ENCODE measurements around the gene ZNF672. TPM values are rescaled to one million over a fixed set of nuclear protein-coding genes. Genes with fewer than 3 reads are reported as not detected.

ZNF672 gene
- total and polyA plus RNA-seq, 2 experiments from 2014 or later: 19.0 to 30.7 TPM

DNA sequence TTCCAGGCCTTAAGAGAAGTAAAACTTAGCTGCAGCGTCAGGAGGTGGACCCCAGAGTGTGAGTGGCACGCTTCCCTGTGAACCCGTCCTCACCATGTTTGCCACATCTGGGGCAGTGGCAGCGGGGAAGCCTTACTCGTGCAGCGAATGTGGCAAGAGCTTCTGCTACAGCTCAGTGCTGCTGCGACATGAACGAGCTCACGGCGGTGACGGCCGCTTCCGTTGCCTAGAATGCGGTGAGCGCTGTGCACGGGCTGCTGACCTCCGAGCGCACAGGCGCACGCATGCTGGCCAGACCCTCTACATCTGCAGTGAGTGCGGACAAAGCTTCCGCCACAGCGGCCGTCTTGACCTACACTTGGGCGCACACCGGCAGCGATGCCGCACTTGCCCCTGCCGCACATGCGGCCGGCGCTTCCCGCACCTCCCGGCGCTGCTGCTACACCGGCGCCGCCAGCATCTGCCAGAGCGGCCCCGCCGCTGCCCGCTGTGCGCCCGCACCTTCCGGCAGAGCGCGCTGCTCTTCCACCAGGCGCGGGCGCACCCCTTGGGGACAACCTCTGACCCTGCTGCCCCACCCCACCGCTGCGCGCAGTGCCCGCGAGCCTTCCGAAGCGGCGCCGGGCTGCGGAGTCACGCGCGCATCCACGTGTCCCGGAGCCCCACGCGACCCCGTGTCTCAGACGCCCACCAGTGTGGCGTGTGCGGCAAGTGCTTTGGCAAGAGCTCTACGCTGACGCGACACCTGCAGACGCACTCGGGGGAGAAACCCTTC lies 9.3 kb downstream of the ZNF672 start:
- WGBS (ENCODE audit: low lambda C conversion rate, missing lambda C conversion rate): 99% methylated on average over 54 of the region's 76 CpGs
- Histone ChIP-seq H3K4me3 (no peak overlapping the region), H4K20me1 (ENCODE audit: insufficient read depth, poor library complexity, severe bottlenecking) (peaks cover 5% of the 10 kb centered on the region), H3K36me3 (replicated peaks; ENCODE audit: insufficient read depth, low read depth) (no peaks in the 10 kb centered on the region), H3K27ac (no peak overlapping the region), H3K9me2 (replicated peaks; ENCODE audit: insufficient read depth) (no peaks in the 10 kb centered on the region), H3K4me1 (ENCODE audit: insufficient read depth) (no peaks in the 10 kb centered on the region), H3K79me2 (peaks cover 19% of the 10 kb centered on the region), H3K4me2 (no peak overlapping the region), H2AFZ (no peak overlapping the region), H3K9me3 (ENCODE audit: low read depth) (no peaks in the 10 kb centered on the region), H3K27me3 (no peaks in the 10 kb centered on the region)
- TF ChIP-seq, protein P1, sequence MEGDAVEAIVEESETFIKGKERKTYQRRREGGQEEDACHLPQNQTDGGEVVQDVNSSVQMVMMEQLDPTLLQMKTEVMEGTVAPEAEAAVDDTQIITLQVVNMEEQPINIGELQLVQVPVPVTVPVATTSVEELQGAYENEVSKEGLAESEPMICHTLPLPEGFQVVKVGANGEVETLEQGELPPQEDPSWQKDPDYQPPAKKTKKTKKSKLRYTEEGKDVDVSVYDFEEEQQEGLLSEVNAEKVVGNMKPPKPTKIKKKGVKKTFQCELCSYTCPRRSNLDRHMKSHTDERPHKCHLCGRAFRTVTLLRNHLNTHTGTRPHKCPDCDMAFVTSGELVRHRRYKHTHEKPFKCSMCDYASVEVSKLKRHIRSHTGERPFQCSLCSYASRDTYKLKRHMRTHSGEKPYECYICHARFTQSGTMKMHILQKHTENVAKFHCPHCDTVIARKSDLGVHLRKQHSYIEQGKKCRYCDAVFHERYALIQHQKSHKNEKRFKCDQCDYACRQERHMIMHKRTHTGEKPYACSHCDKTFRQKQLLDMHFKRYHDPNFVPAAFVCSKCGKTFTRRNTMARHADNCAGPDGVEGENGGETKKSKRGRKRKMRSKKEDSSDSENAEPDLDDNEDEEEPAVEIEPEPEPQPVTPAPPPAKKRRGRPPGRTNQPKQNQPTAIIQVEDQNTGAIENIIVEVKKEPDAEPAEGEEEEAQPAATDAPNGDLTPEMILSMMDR (IDR thresholded peaks at IDR 0.05; ENCODE audit: poor library complexity): no peak
- no peak for TF ChIP-seq EZH2 (IDR thresholded peaks at IDR 0.05; ENCODE audit: borderline replicate concordance)
- no peak for TF ChIP-seq EZH2phosphoT487 (IDR thresholded peaks at IDR 0.05; ENCODE audit: low read depth, severe bottlenecking, unreplicated experiment)
- DNase-seq (ENCODE audit: low spot score): no peak

DNA sequence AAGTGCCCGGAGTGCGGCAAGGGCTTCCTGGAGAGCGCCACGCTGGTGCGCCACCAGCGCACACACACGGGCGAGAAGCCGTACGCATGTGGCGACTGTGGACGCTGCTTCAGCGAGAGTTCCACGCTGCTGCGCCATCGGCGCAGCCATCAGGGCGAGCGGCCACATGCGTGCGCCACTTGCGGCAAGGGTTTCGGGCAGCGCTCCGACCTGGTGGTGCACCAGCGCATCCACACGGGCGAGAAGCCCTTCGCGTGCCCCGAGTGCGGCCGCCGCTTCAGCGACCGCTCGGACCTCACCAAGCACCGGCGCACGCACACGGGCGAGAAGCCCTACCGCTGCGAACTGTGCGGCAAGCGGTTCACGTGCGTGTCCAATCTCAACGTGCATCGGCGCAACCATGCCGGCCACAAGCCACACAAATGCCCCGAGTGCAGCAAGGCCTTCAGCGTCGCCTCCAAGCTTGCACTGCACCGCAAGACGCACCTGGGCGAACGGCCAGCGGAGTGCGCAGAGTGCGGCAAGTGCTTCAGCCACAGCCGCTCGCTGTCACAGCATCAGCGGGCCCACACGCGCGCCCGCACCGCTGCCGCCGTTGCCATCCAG lies 10.0 kb downstream of the ZNF672 start:
- no peak overlapping the region for H3K4me3 ChIP-seq
- 98% methylated on average over 55 of the region's 72 CpGs for WGBS (ENCODE audit: low lambda C conversion rate, missing lambda C conversion rate)
- H3K9me2 ChIP-seq (replicated peaks; ENCODE audit: insufficient read depth): no peaks in the 10 kb centered on the region
- no peaks in the 10 kb centered on the region for H3K36me3 ChIP-seq (replicated peaks; ENCODE audit: insufficient read depth, low read depth)
- DNase-seq (ENCODE audit: low spot score): no peak
- no peak overlapping the region for H3K27ac ChIP-seq
- no peaks in the 10 kb centered on the region for H3K27me3 ChIP-seq
- no peaks in the 10 kb centered on the region for H3K4me1 ChIP-seq (ENCODE audit: insufficient read depth)
- no peaks in the 10 kb centered on the region for H3K9me3 ChIP-seq (ENCODE audit: low read depth)
- peaks cover 3% of the 10 kb centered on the region for H4K20me1 ChIP-seq (ENCODE audit: insufficient read depth, poor library complexity, severe bottlenecking)
- no peak overlapping the region for H3K4me2 ChIP-seq
- peaks cover 14% of the 10 kb centered on the region for H3K79me2 ChIP-seq
- TF ChIP-seq, protein P1 (IDR thresholded peaks at IDR 0.05; ENCODE audit: poor library complexity): no peak
- TF ChIP-seq EZH2phosphoT487 (IDR thresholded peaks at IDR 0.05; ENCODE audit: low read depth, severe bottlenecking, unreplicated experiment) (no peak), EZH2 (IDR thresholded peaks at IDR 0.05; ENCODE audit: borderline replicate concordance) (no peak)
- H2AFZ ChIP-seq: no peak overlapping the region

DNA sequence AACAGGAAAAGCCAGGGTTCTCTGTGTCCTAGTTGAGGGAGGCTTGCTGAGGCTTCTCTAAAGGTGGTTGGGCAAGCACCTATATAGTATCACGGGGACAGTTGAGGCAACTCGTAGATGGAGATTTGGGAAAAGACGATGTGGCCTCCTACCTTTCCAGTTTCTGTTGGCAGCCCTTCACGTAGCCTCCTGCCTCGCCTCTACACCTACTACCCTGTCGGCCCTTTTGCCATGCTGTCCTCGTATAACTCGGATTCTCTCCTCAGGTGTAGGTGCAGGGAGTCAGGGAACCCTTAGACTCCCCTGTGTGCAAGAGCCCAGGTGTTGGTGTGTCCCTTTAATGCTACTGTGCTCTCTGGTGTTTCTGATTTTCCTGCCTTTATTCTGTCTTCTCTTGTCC lies 10.6 kb downstream of the ZNF672 start:
- Histone ChIP-seq H3K9me2 (replicated peaks; ENCODE audit: insufficient read depth) (no peaks in the 10 kb centered on the region), H3K27ac (no peak overlapping the region), H3K27me3 (no peaks in the 10 kb centered on the region), H3K79me2 (peaks cover 9% of the 10 kb centered on the region), H3K9me3 (ENCODE audit: low read depth) (no peaks in the 10 kb centered on the region), H3K36me3 (replicated peaks; ENCODE audit: insufficient read depth, low read depth) (no peaks in the 10 kb centered on the region), H3K4me3 (no peak overlapping the region), H2AFZ (no peak overlapping the region), H3K4me1 (ENCODE audit: insufficient read depth) (no peaks in the 10 kb centered on the region), H4K20me1 (ENCODE audit: insufficient read depth, poor library complexity, severe bottlenecking) (no peaks in the 10 kb centered on the region), H3K4me2 (no peak overlapping the region)
- TF ChIP-seq EZH2 (IDR thresholded peaks at IDR 0.05; ENCODE audit: borderline replicate concordance) (no peak), EZH2phosphoT487 (IDR thresholded peaks at IDR 0.05; ENCODE audit: low read depth, severe bottlenecking, unreplicated experiment) (no peak)
- TF ChIP-seq, protein P1 (IDR thresholded peaks at IDR 0.05; ENCODE audit: poor library complexity): no peak
- 97% methylated on average over 8 of the region's 8 CpGs for WGBS (ENCODE audit: low lambda C conversion rate, missing lambda C conversion rate)
- no peak for DNase-seq (ENCODE audit: low spot score)
